Cardiac septum (tissue), 1 donor: ENCODE data around the gene MGAT4A. TPM values are rescaled to one million over a fixed set of nuclear protein-coding genes. Genes with fewer than 3 reads are reported as not detected.

ENCODE experiments used
- DNase-seq: peaks from one replicate; pipeline ENCODE4 v3.0.0-alpha.2; 2020; ENCODE audit warnings: low spot score
- intact Hi-C: fragments of 100-400 bp; cut with DNase I; formaldehyde crosslinking; loops from one replicate; pipeline ENCODE4 v1.14.0; 2022
- total RNA-seq: library from RNA; stranded (reverse); fragmentation: NEBNext Ultra II Directional; extraction: Animal tissue kit (Norgen Biotek cat#: 25700); gene quantifications from one replicate; pipeline ENCODE4 v1.2.1, GENCODE V29; 2021
- donor health status: DM: no; HTN: no; CAD: no.

Gene MGAT4A
- total RNA-seq, 1 donor from 2014 or later: 16.3 TPM

GRCh38 chr2:98569915-98570314, 161.0 kb downstream of the MGAT4A start:
- peak; percentile 44 for DNase-seq
- intact Hi-C loops: loop anchor here (10.0 kb wide), 1 partner anchor 155 kb away; no protein-coding TSS in a partner anchor

- DNase-seq: peak; percentile 78
- intact Hi-C loops: loop anchor here (10.0 kb wide), 1 partner anchor 154 kb away; no protein-coding TSS in a partner anchor
These were observed 161.6 kb downstream of the MGAT4A start for GRCh38 chr2:98569197-98569793.

Other genes with a start within 250 kb of the MGAT4A start
- 28.3 TPM for gene COA5, start 122.6 kb downstream of the MGAT4A start, total RNA-seq
- gene UNC50, start 122.5 kb downstream of the MGAT4A start, total RNA-seq: 27.9 TPM
- gene CRACDL, start 205.1 kb upstream of the MGAT4A start, total RNA-seq: 3.3 TPM